Measurements from ENCODE around the gene S100A6. TPM values are rescaled to one million over a fixed set of nuclear protein-coding genes. Genes with fewer than 3 reads are reported as not detected.

S100A6 gene
- total and polyA plus RNA-seq, 2 donors (not counting 3 experiments of a cell fraction or from before 2014, with no cell fraction given) = 552 to 908 TPM

DNA sequence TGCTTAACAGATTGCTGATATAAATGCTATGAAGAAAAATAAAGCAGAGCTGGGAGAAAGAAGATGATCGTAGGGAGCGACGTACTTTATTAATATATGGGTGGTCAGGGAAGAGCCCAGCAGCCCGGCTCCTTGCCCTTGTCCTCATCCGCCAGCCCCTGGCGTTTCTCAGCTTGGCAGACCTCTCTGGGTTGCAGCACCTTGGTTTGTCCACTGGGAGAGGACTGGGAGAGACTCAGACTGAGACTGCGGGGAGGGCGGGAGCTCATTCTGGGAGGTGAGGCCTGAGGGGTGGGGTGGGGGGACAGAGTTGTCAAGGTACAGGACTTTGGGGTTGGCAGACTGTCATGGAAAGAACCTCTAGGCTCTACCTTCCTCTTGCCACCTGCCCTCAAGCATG is 16.5 kb upstream of the S100A6 start:
- TF ChIP-seq, protein P1, sequence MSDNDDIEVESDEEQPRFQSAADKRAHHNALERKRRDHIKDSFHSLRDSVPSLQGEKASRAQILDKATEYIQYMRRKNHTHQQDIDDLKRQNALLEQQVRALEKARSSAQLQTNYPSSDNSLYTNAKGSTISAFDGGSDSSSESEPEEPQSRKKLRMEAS (IDR thresholded peaks at IDR 0.05; ENCODE audit: insufficient read depth, insufficient read length) = no peak
- no peak for TF ChIP-seq MYC (IDR thresholded peaks at IDR 0.05; ENCODE audit: low read depth, low read length)
- no peak for TF ChIP-seq GATA2 (IDR thresholded peaks at IDR 0.05; ENCODE audit: insufficient read depth, insufficient read length, low read depth, low read length)
- TF ChIP-seq, protein P2, sequence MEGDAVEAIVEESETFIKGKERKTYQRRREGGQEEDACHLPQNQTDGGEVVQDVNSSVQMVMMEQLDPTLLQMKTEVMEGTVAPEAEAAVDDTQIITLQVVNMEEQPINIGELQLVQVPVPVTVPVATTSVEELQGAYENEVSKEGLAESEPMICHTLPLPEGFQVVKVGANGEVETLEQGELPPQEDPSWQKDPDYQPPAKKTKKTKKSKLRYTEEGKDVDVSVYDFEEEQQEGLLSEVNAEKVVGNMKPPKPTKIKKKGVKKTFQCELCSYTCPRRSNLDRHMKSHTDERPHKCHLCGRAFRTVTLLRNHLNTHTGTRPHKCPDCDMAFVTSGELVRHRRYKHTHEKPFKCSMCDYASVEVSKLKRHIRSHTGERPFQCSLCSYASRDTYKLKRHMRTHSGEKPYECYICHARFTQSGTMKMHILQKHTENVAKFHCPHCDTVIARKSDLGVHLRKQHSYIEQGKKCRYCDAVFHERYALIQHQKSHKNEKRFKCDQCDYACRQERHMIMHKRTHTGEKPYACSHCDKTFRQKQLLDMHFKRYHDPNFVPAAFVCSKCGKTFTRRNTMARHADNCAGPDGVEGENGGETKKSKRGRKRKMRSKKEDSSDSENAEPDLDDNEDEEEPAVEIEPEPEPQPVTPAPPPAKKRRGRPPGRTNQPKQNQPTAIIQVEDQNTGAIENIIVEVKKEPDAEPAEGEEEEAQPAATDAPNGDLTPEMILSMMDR (IDR thresholded peaks at IDR 0.05; ENCODE audit: extremely low read depth in 1 of 2, insufficient read depth in 1 of 2, low read depth in 1 of 2, low read length in 2 of 2) = no peak
- no peak for TF ChIP-seq POLR2A (IDR thresholded peaks at IDR 0.05; ENCODE audit: low read depth, low read length)
- no peak for TF ChIP-seq JUN (IDR thresholded peaks at IDR 0.05; ENCODE audit: borderline replicate concordance, insufficient read depth, insufficient read length, low read depth)
- TF ChIP-seq EZH2 (IDR thresholded peaks at IDR 0.05; ENCODE audit: borderline replicate concordance, low read depth, low read length, severe bottlenecking) = no peak
- no peak for TF ChIP-seq FOS (IDR thresholded peaks at IDR 0.05; ENCODE audit: borderline replicate concordance, insufficient read depth, low read length)
- TF ChIP-seq POLR2AphosphoS5 (IDR thresholded peaks at IDR 0.05; ENCODE audit: insufficient read depth, low read depth, low read length) = no peak
- no peak overlapping the region for H3K4me3 ChIP-seq (replicated peaks in 1 of 3; ENCODE audit: insufficient read depth in 1 of 3, low read depth in 1 of 3, low read length in 3 of 3)
- no peak overlapping the region for H3K4me2 ChIP-seq (ENCODE audit: insufficient read depth, low read length)
- DNase-seq (ENCODE audit: low read depth, low spot score) (no peak), FAIRE-seq (no peak)
- no TSS peak for BruUV-seq (replicated peaks)
- dilution Hi-C loops (cut with MboI; ENCODE audit: extremely low pct_ligation_motif_present, low sequenced_read_pairs) = no loop called here
- H3K27ac ChIP-seq (ENCODE audit: insufficient read depth, low read depth, low read length) = no peak overlapping the region
- intact Hi-C loops (cut with micrococcal nuclease) = no loop called here
- H3K79me2 ChIP-seq (ENCODE audit: control insufficient read depth, insufficient read depth, low read length) = no peaks in the 10 kb centered on the region
- H3K9me3 ChIP-seq (replicated peaks; ENCODE audit: control insufficient read depth, insufficient read depth, low read length) = no peaks in the 10 kb centered on the region
- no peaks in the 10 kb centered on the region for H3K27me3 ChIP-seq (ENCODE audit: control insufficient read depth in 2 of 2, insufficient read depth in 2 of 2, low read length in 2 of 2)
- no peak overlapping the region for H2AFZ ChIP-seq (ENCODE audit: low read depth, low read length)
- no peaks in the 10 kb centered on the region for H3K36me3 ChIP-seq (ENCODE audit: control insufficient read depth in 2 of 2, extremely low read depth in 1 of 2, insufficient read depth in 2 of 2, low read length in 2 of 2)
- H3K9me1 ChIP-seq (replicated peaks; ENCODE audit: control insufficient read depth, extremely low read depth, insufficient read depth, low read length) = no peaks in the 10 kb centered on the region
- peaks cover 20% of the 10 kb centered on the region for H3K4me1 ChIP-seq (ENCODE audit: control insufficient read depth, extremely low read depth, insufficient read depth, low read length)
- CTCF ChIA-PET = interaction anchor here (0.7 to 3.3 kb wide), 6 partner anchors 8 to 42 kb away, joined by 3 to 13 read pairs (median 4); partner anchors contain the start of gene S100A6
- H3K9ac ChIP-seq (replicated peaks; ENCODE audit: extremely low read depth, insufficient read depth, low read length) = no peak overlapping the region
- H4K20me1 ChIP-seq (replicated peaks; ENCODE audit: control insufficient read depth, extremely low read depth, insufficient read depth, low read length) = no peaks in the 10 kb centered on the region
- POLR2A ChIA-PET = no interaction called here
